T-helper 2 cell treated with Interferon-gamma antibody and Interleukin-4, amounts not matched to agents 100 ng/mL and 5 ng/mL, for 36 hours (primary cell): Measurements from ENCODE around the gene WFDC5. TPM values are rescaled to one million over a fixed set of nuclear protein-coding genes. Genes with fewer than 3 reads are reported as not detected.
"Not testable (repeated sequence)": the region's sequence is repeated elsewhere in the genome, so short reads cannot be mapped to it uniquely, and the experiment has no call there.

Experiments used
- intact Hi-C: fragments of 100-400 bp; cut with micrococcal nuclease; formaldehyde crosslinking; loops from one replicate; pipeline ENCODE4 v1.15.1; 2023
- total RNA-seq: library from RNA; stranded (reverse); gene quantifications from 2 replicates; pipeline ENCODE4 v1.2.3, GENCODE V29; 2022

The WFDC5 gene, protein sequence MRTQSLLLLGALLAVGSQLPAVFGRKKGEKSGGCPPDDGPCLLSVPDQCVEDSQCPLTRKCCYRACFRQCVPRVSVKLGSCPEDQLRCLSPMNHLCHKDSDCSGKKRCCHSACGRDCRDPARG
- not detected in 2 replicates for total RNA-seq

- intact Hi-C loops, result no loop called here
Measured at GRCh38 chr20:45114465-45115385, at the start of gene WFDC5. WFDC5 (minus strand) TSS chr20:45115174; CDS start chr20:45115083, 91 bp downstream.

DNA sequence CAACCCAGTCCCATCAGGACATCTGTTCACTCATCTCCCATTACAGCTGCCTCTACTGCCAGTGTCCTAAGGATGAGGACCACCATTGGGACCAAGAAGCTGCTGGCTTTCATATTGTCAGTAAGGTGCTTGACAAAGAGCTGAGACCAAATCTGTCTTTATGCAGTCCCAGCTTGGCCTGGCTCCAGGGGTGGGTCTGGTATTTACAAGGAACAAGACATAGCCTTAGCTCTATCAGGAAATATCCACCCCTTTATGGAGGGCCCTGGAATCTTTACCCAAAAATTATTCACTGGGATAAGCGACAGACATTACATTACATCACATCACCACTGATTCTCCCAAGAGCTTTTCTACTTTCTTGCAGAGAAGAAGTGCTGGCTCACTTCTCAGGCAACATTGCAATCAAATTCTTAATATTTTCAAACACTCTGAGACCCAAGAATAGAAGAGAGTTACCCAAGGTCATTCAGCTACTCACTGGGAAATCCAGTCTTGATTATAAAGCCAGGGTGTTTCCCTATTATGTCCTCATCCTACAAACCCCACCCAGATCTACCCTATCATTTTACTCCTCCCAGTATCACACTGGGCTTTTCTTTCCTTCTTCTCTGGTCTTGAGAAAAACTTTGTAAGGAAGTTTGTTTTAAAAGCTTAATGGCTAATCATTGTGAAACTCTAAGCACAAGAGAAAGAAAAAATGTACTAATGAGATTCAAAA is 48.3 kb upstream of the WFDC5 start:
- intact Hi-C loops, result no loop called here

DNA sequence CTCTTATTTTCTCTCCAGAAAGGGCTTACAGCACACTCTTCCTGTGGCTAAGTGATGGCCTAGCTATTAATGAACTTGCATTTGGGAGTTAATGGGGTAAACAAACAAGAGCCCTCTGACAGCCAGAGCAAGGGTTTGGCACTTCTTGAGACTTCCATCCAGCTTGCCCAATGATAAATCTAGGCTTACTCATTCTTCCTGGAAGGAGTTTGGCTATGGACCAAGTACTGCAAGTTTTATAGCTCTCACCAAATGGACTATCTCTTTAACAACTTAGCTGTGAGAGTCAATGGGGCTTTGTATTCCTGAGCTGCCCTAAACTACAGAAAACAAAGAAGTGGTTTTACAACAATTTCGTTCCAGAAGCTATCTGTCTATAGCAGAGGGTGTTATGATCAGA is 43.0 kb upstream of the WFDC5 start:
- intact Hi-C loops, result no loop called here

DNA sequence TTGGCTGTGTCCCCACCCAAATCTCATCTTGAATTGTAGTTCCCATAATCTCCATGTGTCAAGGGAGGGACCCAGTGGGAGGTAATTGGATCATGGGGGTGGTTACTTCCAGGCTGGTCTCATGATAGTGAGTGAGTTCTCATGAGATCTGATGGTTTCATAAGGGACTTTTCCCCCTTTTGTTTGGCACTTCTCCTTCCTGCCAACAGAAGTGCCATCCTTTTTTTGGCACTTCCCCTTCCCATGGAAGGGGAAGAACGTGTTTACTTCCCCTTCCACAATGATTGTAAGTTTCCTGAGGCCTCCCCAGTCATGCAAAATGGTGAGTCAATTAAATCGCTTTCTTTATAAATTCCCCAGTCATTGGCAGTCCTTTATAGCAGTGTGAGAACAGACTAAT is 41.7 kb upstream of the WFDC5 start:
- intact Hi-C loops, result no loop called here

DNA sequence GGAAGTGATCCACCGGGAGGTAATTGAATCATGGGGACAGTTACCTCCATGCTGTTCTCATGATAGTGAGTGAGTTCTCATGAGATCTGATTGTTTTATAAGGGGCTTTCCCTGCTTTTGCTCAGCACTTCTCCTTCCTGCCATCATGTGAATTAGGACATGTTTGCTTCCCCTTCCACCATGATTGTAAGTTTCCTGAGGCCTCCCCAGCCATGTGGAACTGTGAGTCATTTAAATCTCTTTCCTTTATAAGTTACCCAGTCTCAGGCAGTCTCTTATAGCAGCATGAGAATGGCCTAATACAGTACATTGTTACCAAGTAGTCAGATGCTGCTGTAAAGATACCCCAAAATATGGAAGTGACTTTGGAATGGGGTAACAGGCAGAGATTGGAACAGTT is 39.8 kb upstream of the WFDC5 start:
- intact Hi-C loops, result not testable (repeated sequence)

DNA sequence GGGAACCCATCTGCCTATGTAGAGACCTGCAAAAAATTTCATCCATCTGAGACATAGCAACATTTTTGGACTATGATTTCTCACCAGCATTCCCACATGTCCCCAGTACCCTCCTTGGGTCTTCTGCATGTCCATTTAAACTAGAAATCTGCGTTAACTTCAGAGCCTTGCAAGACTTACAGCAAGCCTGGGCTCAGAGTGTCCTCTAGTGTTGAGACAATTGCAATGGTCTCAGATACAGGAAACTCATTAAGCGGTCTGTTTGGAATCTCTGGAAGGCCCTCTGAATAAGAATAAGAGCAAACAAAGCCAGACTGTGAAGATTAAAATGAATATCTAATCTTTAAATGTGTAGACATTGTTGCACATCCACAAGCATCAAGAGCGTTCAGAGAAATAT is 39.2 kb upstream of the WFDC5 start:
- intact Hi-C loops, result no loop called here

GRCh38 chr20:45153752-45154151 is 38.8 kb upstream of the WFDC5 start:
- intact Hi-C loops, result no loop called here

GRCh38 chr20:45153147-45153546 is 38.2 kb upstream of the WFDC5 start:
- intact Hi-C loops, result no loop called here

DNA sequence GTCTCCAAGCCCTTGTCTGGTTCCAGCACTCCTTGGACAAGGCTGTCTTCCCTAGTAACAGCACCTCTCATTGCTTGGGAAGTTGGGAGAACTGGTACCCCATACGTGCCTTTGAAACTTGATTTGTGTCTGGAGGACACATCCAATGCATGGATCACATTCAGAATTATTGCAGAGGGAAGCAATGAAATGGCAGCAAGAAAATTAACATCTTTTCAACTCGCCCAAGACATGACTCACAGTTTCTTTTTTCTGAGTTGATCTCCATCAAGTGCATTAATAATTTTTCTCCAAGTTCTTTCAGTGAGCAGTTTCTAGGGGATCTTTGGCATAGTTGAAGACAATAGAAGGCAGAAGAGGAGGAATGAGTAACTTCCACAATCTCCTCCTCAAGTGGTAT is 37.4 kb upstream of the WFDC5 start:
- intact Hi-C loops, result no loop called here

- intact Hi-C loops, result no loop called here
Measured at GRCh38 chr20:45149062-45149461, 34.1 kb upstream of the WFDC5 start.

DNA sequence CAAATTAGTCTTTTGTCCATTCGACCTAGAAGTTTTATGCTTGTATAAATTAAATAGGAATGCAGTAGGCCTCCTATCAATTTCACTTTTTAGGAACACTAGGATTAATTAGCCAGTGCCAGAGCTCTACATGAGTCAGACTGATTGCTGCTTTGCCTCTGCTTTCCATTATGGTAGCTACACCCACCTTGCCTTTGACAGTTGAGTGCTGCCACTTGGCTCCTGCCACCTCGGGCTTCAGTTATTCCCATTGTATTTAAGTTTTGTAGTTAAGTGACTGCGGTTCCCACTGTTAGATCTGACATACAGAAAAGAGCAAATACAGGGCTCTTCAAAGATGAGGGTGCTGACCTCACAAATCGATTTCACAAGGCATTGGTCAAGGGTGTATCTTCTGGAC is 25.9 kb upstream of the WFDC5 start:
- intact Hi-C loops, result no loop called here

DNA sequence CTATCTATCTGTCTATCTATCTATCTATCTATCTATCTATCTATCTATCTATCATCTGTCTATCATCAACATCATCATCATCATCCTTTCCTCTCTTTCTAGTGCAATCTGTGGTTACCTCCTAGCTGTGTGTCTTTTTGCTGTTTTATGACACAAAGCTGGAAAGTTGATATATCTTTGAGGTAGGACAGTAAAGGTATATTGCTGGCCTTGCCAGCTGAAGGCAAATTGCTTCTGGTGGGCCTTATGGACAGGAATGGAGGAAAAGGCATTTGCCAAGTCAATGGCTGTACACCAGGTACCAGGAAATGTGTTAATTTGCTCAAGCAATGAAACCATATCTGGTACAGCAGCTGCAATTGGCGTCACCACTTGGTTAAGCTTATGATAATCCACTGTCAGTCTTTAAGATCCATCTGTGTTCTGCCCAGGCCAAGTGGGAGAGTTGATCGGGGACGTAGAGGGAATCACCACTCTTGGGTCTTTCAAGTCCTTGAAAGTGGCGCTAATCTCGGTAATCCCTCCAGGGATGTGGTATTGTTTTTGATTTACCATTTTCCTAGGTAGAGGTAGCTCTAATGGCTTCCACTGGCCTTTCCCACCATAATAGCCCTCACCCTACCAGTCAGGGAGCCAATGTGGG is 24.9 kb upstream of the WFDC5 start:
- intact Hi-C loops, result not testable (repeated sequence)

GRCh38 chr20:45138561-45139300 is 23.8 kb upstream of the WFDC5 start:
- intact Hi-C loops, result no loop called here

DNA sequence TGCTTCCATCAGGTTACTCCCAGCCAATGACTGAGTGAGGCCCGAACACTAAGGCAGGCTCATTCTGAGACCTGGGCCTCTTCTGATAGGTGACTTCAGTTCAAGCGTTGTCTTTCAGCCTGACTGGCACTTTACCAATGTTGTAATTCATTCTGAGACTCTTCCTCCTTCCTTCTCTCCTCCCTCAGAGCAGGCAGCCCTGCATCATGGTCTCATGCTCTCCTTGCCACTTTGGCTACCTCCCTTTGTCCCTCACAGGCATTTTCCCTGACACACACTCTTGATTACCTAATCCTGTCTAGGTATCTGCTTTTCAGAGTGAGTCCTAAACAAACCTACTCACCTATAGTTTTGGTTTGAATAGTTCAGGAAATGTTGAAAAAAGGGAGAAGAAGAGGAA is 21.9 kb upstream of the WFDC5 start:
- intact Hi-C loops, result no loop called here

DNA sequence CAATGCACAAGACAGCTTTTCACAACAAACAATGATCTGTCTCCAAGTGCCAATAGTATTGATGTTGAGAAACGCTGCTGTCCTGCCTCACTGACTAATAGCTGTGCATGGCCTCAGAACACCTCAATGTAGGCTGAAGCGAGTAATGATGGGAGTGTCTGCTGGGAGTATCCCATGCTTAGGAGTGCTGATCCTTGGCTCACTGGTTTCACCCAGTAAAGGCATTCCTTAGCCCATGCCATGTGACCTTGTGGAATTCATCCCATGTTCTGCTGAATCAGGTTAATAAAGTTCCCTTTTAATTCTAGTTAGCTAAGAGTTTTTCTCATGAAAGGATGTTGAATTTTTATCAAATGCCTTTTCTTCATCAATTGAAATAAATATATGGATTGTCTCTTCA is 13.1 kb upstream of the WFDC5 start:
- intact Hi-C loops, result no loop called here

- intact Hi-C loops, result no loop called here
Measured at GRCh38 chr20:45124365-45124764, 9.4 kb upstream of the WFDC5 start, which contains the start of gene WFDC12. WFDC12 (minus strand) TSS chr20:45124465; CDS start chr20:45124447, 18 bp downstream.

- intact Hi-C loops, result no loop called here
Measured at GRCh38 chr20:45121388-45121787, 6.4 kb upstream of the WFDC5 start.

- intact Hi-C loops, result no loop called here
Measured at GRCh38 chr20:45119556-45120266, 4.7 kb upstream of the WFDC5 start.

DNA sequence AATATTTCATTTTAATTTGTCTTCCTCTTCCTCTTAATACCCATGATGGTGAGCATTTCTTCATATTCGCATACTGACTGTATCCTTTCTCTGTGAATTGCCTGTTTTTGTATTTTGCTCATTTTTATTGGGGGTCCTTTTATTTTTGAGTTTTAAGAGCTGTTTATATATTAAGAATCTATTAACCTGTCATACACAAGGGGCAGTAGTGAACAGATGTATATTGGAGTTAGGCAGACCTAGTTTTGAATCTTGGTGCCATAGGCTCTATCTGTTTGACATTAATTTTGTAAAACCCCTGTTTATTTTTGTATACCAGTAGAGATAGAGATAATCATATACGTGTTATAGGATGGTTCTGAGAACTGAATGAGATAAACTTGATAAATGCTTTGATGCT is 3.1 kb upstream of the WFDC5 start:
- intact Hi-C loops, result no loop called here

DNA sequence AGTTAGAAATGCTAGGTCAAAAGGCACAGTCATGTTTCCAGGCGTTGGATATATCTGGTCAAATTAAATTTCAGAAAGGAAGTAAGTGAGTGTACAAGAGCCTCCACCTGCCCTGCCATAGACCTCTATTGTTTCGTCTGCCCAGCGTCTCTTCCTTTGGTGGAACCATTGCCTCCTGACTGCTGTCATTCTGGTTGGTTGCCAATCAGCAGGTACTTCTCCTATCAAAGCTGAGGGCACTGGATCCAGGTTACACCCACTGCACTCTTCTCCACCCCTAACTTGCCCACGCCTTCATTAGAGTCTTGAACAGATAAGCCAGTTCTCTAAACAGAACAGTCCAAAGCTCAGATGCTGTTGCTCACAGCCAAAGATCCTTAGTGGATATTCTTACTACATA is 2.6 kb upstream of the WFDC5 start:
- intact Hi-C loops, result no loop called here
